K562 (cell line): ENCODE data around the gene ZER1. TPM values are rescaled to one million over a fixed set of nuclear protein-coding genes. Genes with fewer than 3 reads are reported as not detected.
A peak's percentile ranks its signal among the peaks of the same experiment; 100 is the strongest.

Experiments
- CBX5 ChIP-seq: IDR thresholded peaks from 2 replicates; pipeline ENCODE4 v1.6.1; 2014; ENCODE audit warnings: low read depth, borderline replicate concordance
- E4F1 ChIP-seq: fragments of 250-450 bp; sonication (Bioruptor Pico); IDR thresholded peaks from 2 replicates; pipeline ENCODE4 v1.5.0; 2021; ENCODE audit warnings: mild to moderate bottlenecking, borderline replicate concordance
- FIP1L1 ChIP-seq: fragments of 200-400 bp; formaldehyde crosslinking; IDR thresholded peaks from 2 replicates; pipeline ENCODE4 v1.6.1; 2018; ENCODE audit warnings: mild to moderate bottlenecking, low read depth, low read length; ENCODE audit not compliant: poor library complexity, severe bottlenecking
- GTF2E2 ChIP-seq: fragments of 200-800 bp; sonication (Bioruptor generic); IDR thresholded peaks from 2 replicates; pipeline ENCODE4 v1.6.1; 2016; ENCODE audit warnings: missing genetic modification characterization, missing compliant biosample characterization
- IRF1 ChIP-seq: sonication (generic); formaldehyde crosslinking; IDR thresholded peaks from 2 replicates; pipeline ENCODE4 v1.8.0; 2022; ENCODE audit warnings: missing genetic modification reagents, mild to moderate bottlenecking, borderline replicate concordance
- MBD2 ChIP-seq: sonication (generic); IDR thresholded peaks from 2 replicates; pipeline ENCODE4 v1.6.1; 2016; ENCODE audit warnings: low read depth, borderline replicate concordance
- MTA2 ChIP-seq: fragments of 450-650 bp; IDR thresholded peaks from 2 replicates; pipeline ENCODE4 v1.6.1; 2016; ENCODE audit warnings: low read depth
- NRF1 ChIP-seq, 2 experiments: fragments of 450-650 bp; IDR thresholded peaks in 1 of 2; conservative IDR thresholded peaks in 1 of 2; 2 replicates each; pipeline ENCODE4 v1.6.1; 2014; ENCODE audit warnings: mild to moderate bottlenecking in 2 of 2
- RREB1 ChIP-seq: fragments of 250-450 bp; sonication (Bioruptor Pico); IDR thresholded peaks from 2 replicates; pipeline ENCODE4 v1.4.0; 2020
- TEAD1 ChIP-seq, 2 experiments: fragments of 450-650 bp in 1 of 2; sonication (generic) in 1 of 2; formaldehyde crosslinking; IDR thresholded peaks; 2 replicates each; pipeline versions ENCODE4 v1.4.0 to v1.8.0; 2020 to 2022; ENCODE audit warnings: mild to moderate bottlenecking in 2 of 2, missing genetic modification reagents in 1 of 2
- ZMIZ1 ChIP-seq, 2 experiments: fragments of 150-350 bp in 1 of 2; IDR thresholded peaks; 2 replicates each; pipeline ENCODE4 v1.6.1; 2012 to 2016; ENCODE audit warnings: low read depth in 2 of 2, low read length in 2 of 2, mild to moderate bottlenecking in 1 of 2, moderate library complexity in 1 of 2
- polyA plus RNA-seq, 8 experiments: library from polyadenylated mRNA; depleted of rRNA in 4 of 8; stranded (reverse) in 5 of 8; unstranded in 3 of 8; fragments of >200 nt; fragmentation: Nextera tagmentation in 2 of 8; fragmentation: Illumina TruSeq in 1 of 8; extraction: Ambion mirVana in 2 of 8; extraction: Trizol in 1 of 8; gene quantifications; 2 replicates each; pipeline versions ENCODE4 v1.2.1 to v1.2.3, GENCODE V29; 2011 to 2014; ENCODE audit warnings: inconsistent platforms in 1 of 8, missing spikeins in 1 of 8
- total RNA-seq, 7 experiments: library from RNA; depleted of rRNA in 6 of 7; stranded (reverse); fragments of >200 nt in 6 of 7; fragmentation: Illumina TruSeq in 2 of 7; extraction: Trizol in 2 of 7; gene quantifications; 2 replicates each; pipeline versions ENCODE4 v1.2.1 to v1.2.3, GENCODE V29; 2011 to 2021; ENCODE audit warnings: low replicate concordance in 1 of 7

Gene ZER1
- total and polyA plus RNA-seq, 9 of the 15 experiments (the other 6 are each of a cell fraction or from before 2014, with no cell fraction given): 0.07 to 10.7 (median 6.2) TPM

- peak; percentile 93 for TF ChIP-seq RREB1 (CRISPR knock-in tag)
- peak; percentile 65 to 77; a peak in 1 of 4 replicates for TF ChIP-seq TEAD1 (CRISPR knock-in tag; IDR thresholded peaks at IDR 0.05)
- TF ChIP-seq CBX5: no peak
- peak in 1 of 2 experiments; percentile 88; a peak in 3 of 4 replicates for TF ChIP-seq NRF1 (conservative IDR thresholded peaks at IDR 0.05 in 1 of 2, IDR thresholded peaks at IDR 0.05 in 1 of 2)
- no peak for TF ChIP-seq GTF2E2 (tag)
- 0 out of 4 replicates have a peak, but pooled peaks of 1 of the 2 experiments have one; percentile 19 for TF ChIP-seq ZMIZ1 (IDR thresholded peaks at IDR 0.05; ENCODE audit: low read depth in 2 of 2, low read length in 2 of 2)
- TF ChIP-seq FIP1L1: peak; percentile 3
- TF ChIP-seq MBD2: no peak
- peak; percentile 22; the same call in 1 of the 2 replicates for TF ChIP-seq E4F1
- TF ChIP-seq MTA2: no peak
- TF ChIP-seq IRF1: 0 out of 2 replicates have a peak, but pooled peaks have one; percentile 66
Measured at GRCh38 chr9:128688501-128689292, 83.0 kb downstream of the ZER1 start, which contains the start of gene SET (continued).
